HCT116 (cell line): Measurements from ENCODE around the gene ADGRV1. TPM values are rescaled to one million over a fixed set of nuclear protein-coding genes. Genes with fewer than 3 reads are reported as not detected.

ENCODE experiments used
- ATAC-seq: fragments of 200-7000 bp; cut with Tn5 transposase; 2 replicates; pipeline ENCODE4 v1.9.1; 2020; ENCODE audit warnings: mild to moderate bottlenecking, moderate library complexity
- BruUV-seq: library from RNA; stranded (reverse); fragments of 400-500 nt; replicated peaks from 2 replicates; lab custom pipeline; 2021; lab: Mats Ljungman, UMichigan
- CTCF ChIA-PET: fragments of 300-600 bp; sonication (Branson Sonifier 250); formaldehyde crosslinking; loops from one replicate; lab custom pipeline; 2021; ENCODE audit warnings: antibody characterized with exemption; lab: Charles Lee
- POLR2A ChIA-PET: fragments of 300-600, 350-600 bp; sonication (Branson Sonifier 250); formaldehyde crosslinking; loops from one replicate; lab custom pipeline; 2021; ENCODE audit warnings: antibody characterized with exemption; lab: Charles Lee
- RAD21 ChIA-PET, 2 experiments: fragments of 300-600 bp; sonication (Branson Sonifier 250); formaldehyde crosslinking; loops; one replicate each; lab custom pipeline; 2023; ENCODE audit warnings: low total read pairs in 2 of 2; ENCODE audit not compliant: uncharacterized antibody in 2 of 2, unreplicated experiment in 2 of 2, low non-redundant PET in 1 of 2; lab: Charles Lee
- DNase-seq: peaks from one replicate; pipeline ENCODE4 v3.0.0-alpha.2; 2010; ENCODE audit warnings: low read depth, low spot score
- H2AFZ ChIP-seq: fragments of 200-600 bp; shearing (Covaris generic), sonication (generic); 2 replicates; pipeline ENCODE4 v1.6.1; 2017; ENCODE audit warnings: low read depth, mixed run types, mixed read lengths, antibody characterized with exemption, low read length; ENCODE audit not compliant: poor library complexity, severe bottlenecking
- H3K27ac ChIP-seq: 2 replicates; pipeline ENCODE4 v1.5.1; 2012; ENCODE audit warnings: low read depth, low read length
- H3K27me3 ChIP-seq: fragments of 200-600 bp; sonication (generic); 2 replicates; pipeline ENCODE4 v1.6.1; 2016; ENCODE audit warnings: mixed run types, low read length, mixed read lengths; ENCODE audit not compliant: insufficient read depth
- H3K36me3 ChIP-seq, 2 experiments: fragments of 200-500 bp in 1 of 2; fragments of 200-600 bp in 1 of 2; sonication (Bioruptor generic) in 1 of 2; sonication (generic) in 1 of 2; 2 replicates each; pipeline versions ENCODE4 v1.5.1 to v1.6.1; 2014 to 2016; ENCODE audit warnings: low read length in 2 of 2, inconsistent platforms in 1 of 2, mixed read lengths in 1 of 2, mixed run types in 1 of 2; ENCODE audit not compliant: insufficient read depth in 2 of 2, control insufficient read depth in 1 of 2
- H3K4me1 ChIP-seq, 2 experiments: fragments of 200-600 bp in 1 of 2; sonication (generic) in 1 of 2; 2 replicates each; pipeline versions ENCODE4 v1.5.1 to v1.6.1; 2012 to 2017; ENCODE audit warnings: low read length in 2 of 2, inconsistent platforms in 1 of 2, mild to moderate bottlenecking in 1 of 2, mixed read lengths in 1 of 2, mixed run types in 1 of 2, moderate library complexity in 1 of 2; ENCODE audit not compliant: insufficient read depth in 2 of 2, control insufficient read depth in 1 of 2
- H3K4me2 ChIP-seq: fragments of 200-600 bp; sonication (generic); 2 replicates; pipeline ENCODE4 v1.6.1; 2017; ENCODE audit warnings: mixed run types, low read length, mixed read lengths
- H3K4me3 ChIP-seq, 2 experiments: fragments of 200-600 bp in 1 of 2; sonication (generic) in 1 of 2; replicated peaks in 1 of 2; 2 replicates each; pipeline ENCODE4 v1.5.1; 2011 to 2016; ENCODE audit warnings: low read length in 2 of 2, control low read depth in 1 of 2, low read depth in 1 of 2, mild to moderate bottlenecking in 1 of 2, mixed read lengths in 1 of 2, mixed run types in 1 of 2
- H3K79me2 ChIP-seq: fragments of 200-600 bp; sonication (generic); 2 replicates; pipeline ENCODE4 v1.6.1; 2017; ENCODE audit warnings: mild to moderate bottlenecking, mixed run types, low read length, moderate library complexity, mixed read lengths; ENCODE audit not compliant: insufficient read depth
- H3K9ac ChIP-seq: fragments of 200-600 bp; sonication (generic); 2 replicates; pipeline ENCODE4 v1.6.1; 2016; ENCODE audit warnings: low read length, mixed read lengths
- H3K9me2 ChIP-seq: fragments of 200-600 bp; sonication (generic), shearing (Covaris generic); 2 replicates; pipeline ENCODE4 v1.6.1; 2017; ENCODE audit warnings: mixed run types, mild to moderate bottlenecking, moderate library complexity; ENCODE audit not compliant: insufficient read depth
- H3K9me3 ChIP-seq, 2 experiments: fragments of 200-500 bp in 1 of 2; fragments of 200-600 bp in 1 of 2; sonication (Bioruptor generic) in 1 of 2; sonication (generic) in 1 of 2; 2 replicates each; pipeline ENCODE4 v1.6.1; 2014 to 2017; ENCODE audit warnings: low read length in 2 of 2, mixed read lengths in 2 of 2, inconsistent platforms in 1 of 2, low read depth in 1 of 2, mild to moderate bottlenecking in 1 of 2, mixed run types in 1 of 2, moderate library complexity in 1 of 2; ENCODE audit not compliant: control insufficient read depth in 1 of 2, insufficient read depth in 1 of 2
- H4K20me1 ChIP-seq: fragments of 200-600 bp; sonication (generic), shearing (Covaris generic); 2 replicates; pipeline ENCODE4 v1.6.1; 2017; ENCODE audit warnings: mixed run types, mild to moderate bottlenecking, moderate library complexity; ENCODE audit not compliant: insufficient read depth
- ATF3 ChIP-seq: IDR thresholded peaks from 2 replicates; pipeline ENCODE4 v1.6.1; 2012
- CBX3 ChIP-seq: IDR thresholded peaks from 2 replicates; pipeline ENCODE4 v1.6.1; 2012; ENCODE audit warnings: low read depth
- CEBPB ChIP-seq: IDR thresholded peaks from 2 replicates; pipeline ENCODE4 v1.6.1; 2012; ENCODE audit warnings: low read depth
- EZH2 ChIP-seq: fragments of 200-600 bp; sonication (generic); IDR thresholded peaks from 2 replicates; pipeline ENCODE4 v1.6.1; 2017; ENCODE audit warnings: antibody characterized with exemption, mixed run types
- EZH2phosphoT487 ChIP-seq: fragments of 200-600 bp; IDR thresholded peaks from 2 replicates; pipeline ENCODE4 v1.6.1; 2018; ENCODE audit warnings: antibody characterized with exemption, borderline replicate concordance
- JUND ChIP-seq: IDR thresholded peaks from 2 replicates; pipeline ENCODE4 v1.6.1; 2012
- MAX ChIP-seq: IDR thresholded peaks from 2 replicates; pipeline ENCODE4 v1.6.1; 2012
- POLR2A ChIP-seq: IDR thresholded peaks from 2 replicates; pipeline ENCODE4 v1.7.0; 2011; ENCODE audit warnings: borderline replicate concordance; ENCODE audit not compliant: insufficient read depth, insufficient read length; ENCODE audit errors: extremely low read depth
- POLR2AphosphoS5 ChIP-seq: IDR thresholded peaks from 2 replicates; pipeline ENCODE4 v1.6.1; 2011; ENCODE audit warnings: mild to moderate bottlenecking, low read depth, low read length, moderate library complexity
- RAD21 ChIP-seq: IDR thresholded peaks from 2 replicates; pipeline ENCODE4 v1.6.1; 2012; ENCODE audit warnings: low read depth, mild to moderate bottlenecking
- REST ChIP-seq: IDR thresholded peaks from 2 replicates; pipeline ENCODE4 v1.6.1; 2012; ENCODE audit warnings: low read depth
- SIN3A ChIP-seq: IDR thresholded peaks from 2 replicates; pipeline ENCODE4 v1.6.1; 2012; ENCODE audit warnings: low read depth
- SRF ChIP-seq: IDR thresholded peaks from 2 replicates; pipeline ENCODE4 v1.6.1; 2012; ENCODE audit warnings: low read depth
- TCF7L2 ChIP-seq: IDR thresholded peaks from 2 replicates; pipeline ENCODE4 v1.7.0; 2011; ENCODE audit warnings: borderline replicate concordance, inconsistent platforms; ENCODE audit not compliant: insufficient read depth, insufficient read length; ENCODE audit errors: extremely low read depth
- YY1 ChIP-seq: IDR thresholded peaks from 2 replicates; pipeline ENCODE4 v1.6.1; 2011; ENCODE audit warnings: low read length, low read depth, moderate library complexity, mild to moderate bottlenecking; ENCODE audit not compliant: insufficient replicate concordance; ENCODE audit errors: extremely low read depth
- ZBTB33 ChIP-seq: IDR thresholded peaks from 2 replicates; pipeline ENCODE4 v1.6.1; 2011; ENCODE audit warnings: mild to moderate bottlenecking, low read length, moderate library complexity; ENCODE audit not compliant: insufficient replicate concordance; ENCODE audit errors: extremely low read depth
- ZFX ChIP-seq: fragments of 450-650 bp; IDR thresholded peaks from 2 replicates; pipeline ENCODE4 v1.6.1; 2017
- intact Hi-C: fragments of 100-400 bp; cut with micrococcal nuclease; formaldehyde crosslinking; loops from 2 replicates; pipeline ENCODE4 v1.10.0; 2022
- total RNA-seq: library from RNA; stranded (reverse); gene quantifications from one replicate; pipeline ENCODE4 v1.2.1, GENCODE V29; 2021; ENCODE audit not compliant: unreplicated experiment

Gene ADGRV1
- total RNA-seq, 1 experiment from 2014 or later: 6.0 TPM

GRCh38 chr5:91194824-91195381 lies 636.3 kb downstream of the ADGRV1 start:
- no peak for DNase-seq
- no peaks in the 10 kb centered on the region for H3K79me2 ChIP-seq
- H3K36me3 ChIP-seq: no peaks in the 10 kb centered on the region
- no peak overlapping the region for H2AFZ ChIP-seq
- no peak for ATAC-seq
- no peak overlapping the region for H3K27ac ChIP-seq
- no peaks in the 10 kb centered on the region for H3K27me3 ChIP-seq
- ChIA-PET CTCF (no interaction called here), RAD21 (no interaction called here), POLR2A (no interaction called here)
- H3K4me3 ChIP-seq: no peak overlapping the region
- no peaks in the 10 kb centered on the region for H3K9me2 ChIP-seq
- H3K4me1 ChIP-seq: peaks cover 4 to 10% of the 10 kb centered on the region in 2 experiments; a peak in 3 of 4 replicates
- no peaks in the 10 kb centered on the region for H3K9me3 ChIP-seq
- no TSS peak for BruUV-seq
- intact Hi-C loops: no loop called here
- no peak overlapping the region for H3K4me2 ChIP-seq
- TF ChIP-seq EZH2phosphoT487: no peak
- no peak for TF ChIP-seq EZH2
- TF ChIP-seq ZBTB33: no peak
- TF ChIP-seq JUND: no peak
- no peak for TF ChIP-seq REST
- no peak for TF ChIP-seq SIN3A
- no peak for TF ChIP-seq YY1
- no peak for TF ChIP-seq POLR2A
- no peak for TF ChIP-seq MAX
- no peak for TF ChIP-seq RAD21
- TF ChIP-seq ZFX: no peak
- TF ChIP-seq POLR2AphosphoS5: no peak
- TF ChIP-seq CEBPB: no peak
- TF ChIP-seq SRF: no peak
- no peak for TF ChIP-seq ATF3
- TF ChIP-seq CBX3: no peak
- TF ChIP-seq TCF7L2: no peak
- H4K20me1 ChIP-seq: no peaks in the 10 kb centered on the region
- no peak overlapping the region for H3K9ac ChIP-seq
